ENCODE measurements around the gene C11orf54.
"Not testable (repeated sequence)": the region's sequence is repeated elsewhere in the genome, so short reads cannot be mapped to it uniquely, and the experiment has no call there.

Gene C11orf54

GRCh38 chr11:93740730-93741093 is 760 bp upstream of the C11orf54 start:
- Histone ChIP-seq H3K9me3 (ENCODE audit: insufficient read depth, low read length, severe bottlenecking) (no peaks in the 10 kb centered on the region), H3K4me1 (ENCODE audit: insufficient read depth, low read length) (peaks cover 56% of the 10 kb centered on the region), H3K9ac (ENCODE audit: low read depth, low read length) (peak overlapping the region; percentile 85), H3K4me3 (ENCODE audit: low read depth in 1 of 2, low read length in 2 of 2) (peak overlapping the region; percentile 70 to 73), H3K36me3 (ENCODE audit: insufficient read depth, low read length) (peaks cover 57% of the 10 kb centered on the region), H3K4me2 (ENCODE audit: insufficient read depth, low read length) (peak overlapping the region; percentile 71), H3K27me3 (ENCODE audit: insufficient read depth, low read length, poor library complexity) (no peaks in the 10 kb centered on the region), H3K79me2 (ENCODE audit: insufficient read depth, low read length) (peaks cover 90% of the 10 kb centered on the region), H4K20me1 (ENCODE audit: insufficient read depth, low read length) (peaks cover 35% of the 10 kb centered on the region), H3K27ac (ENCODE audit: low read length) (peak overlapping the region; percentile 89), H2AFZ (ENCODE audit: low read depth, low read length) (peak overlapping the region; percentile 93)
- TF ChIP-seq EZH2 (IDR thresholded peaks at IDR 0.05; ENCODE audit: borderline replicate concordance, low read depth, low read length, severe bottlenecking) (no peak), CTCF (IDR thresholded peaks at IDR 0.05; ENCODE audit: borderline replicate concordance, extremely low read depth, low read length, poor library complexity, severe bottlenecking) (peak; percentile 14)
- ATAC-seq (ENCODE audit: insufficient read depth, low read depth) (peak; percentile 49), DNase-seq (peak; percentile 68)

GRCh38 chr11:93741882-93742226 is 382 bp downstream of the C11orf54 start:
- ATAC-seq (ENCODE audit: insufficient read depth, low read depth) (peak; percentile 22), DNase-seq (no peak)
- peaks cover 46% of the 10 kb centered on the region for H3K4me1 ChIP-seq (ENCODE audit: insufficient read depth, low read length)
- no peaks in the 10 kb centered on the region for H3K9me3 ChIP-seq (ENCODE audit: insufficient read depth, low read length, severe bottlenecking)
- H3K36me3 ChIP-seq (ENCODE audit: insufficient read depth, low read length), result peaks cover 45% of the 10 kb centered on the region
- TF ChIP-seq EZH2 (IDR thresholded peaks at IDR 0.05; ENCODE audit: borderline replicate concordance, low read depth, low read length, severe bottlenecking), result no peak
- no peak for TF ChIP-seq CTCF (IDR thresholded peaks at IDR 0.05; ENCODE audit: borderline replicate concordance, extremely low read depth, low read length, poor library complexity, severe bottlenecking)
- H3K79me2 ChIP-seq (ENCODE audit: insufficient read depth, low read length), result peaks cover 79% of the 10 kb centered on the region
- peaks cover 31% of the 10 kb centered on the region for H4K20me1 ChIP-seq (ENCODE audit: insufficient read depth, low read length)
- peak overlapping the region; percentile 89 for H3K27ac ChIP-seq (ENCODE audit: low read length)
- no peaks in the 10 kb centered on the region for H3K27me3 ChIP-seq (ENCODE audit: insufficient read depth, low read length, poor library complexity)
- peak overlapping the region; percentile 93 for H2AFZ ChIP-seq (ENCODE audit: low read depth, low read length)
- peak overlapping the region; percentile 70 to 73 for H3K4me3 ChIP-seq (ENCODE audit: low read depth in 1 of 2, low read length in 2 of 2)
- peak overlapping the region; percentile 79 for H3K4me2 ChIP-seq (ENCODE audit: insufficient read depth, low read length)
- peak overlapping the region; percentile 85 for H3K9ac ChIP-seq (ENCODE audit: low read depth, low read length)

GRCh38 chr11:93743291-93743690 is 1.8 kb downstream of the C11orf54 start:
- Histone ChIP-seq H3K9me3 (ENCODE audit: insufficient read depth, low read length, severe bottlenecking) (no peaks in the 10 kb centered on the region), H3K4me2 (ENCODE audit: insufficient read depth, low read length) (peak overlapping the region; percentile 22; the same call in 1 of the 2 replicates), H2AFZ (ENCODE audit: low read depth, low read length) (no peak overlapping the region), H4K20me1 (ENCODE audit: insufficient read depth, low read length) (peaks cover 19% of the 10 kb centered on the region), H3K9ac (ENCODE audit: low read depth, low read length) (no peak overlapping the region; the same call in 1 of the 2 replicates), H3K27ac (ENCODE audit: low read length) (no peak overlapping the region), H3K4me3 (ENCODE audit: low read depth in 1 of 2, low read length in 2 of 2) (no peak overlapping the region; a peak in 1 of 4 replicates), H3K36me3 (ENCODE audit: insufficient read depth, low read length) (peaks cover 31% of the 10 kb centered on the region), H3K4me1 (ENCODE audit: insufficient read depth, low read length) (peaks cover 32% of the 10 kb centered on the region), H3K79me2 (ENCODE audit: insufficient read depth, low read length) (peaks cover 65% of the 10 kb centered on the region), H3K27me3 (ENCODE audit: insufficient read depth, low read length, poor library complexity) (no peaks in the 10 kb centered on the region)
- ATAC-seq (ENCODE audit: insufficient read depth, low read depth) (no peak), DNase-seq (no peak)
- TF ChIP-seq CTCF (IDR thresholded peaks at IDR 0.05; ENCODE audit: borderline replicate concordance, extremely low read depth, low read length, poor library complexity, severe bottlenecking) (no peak), EZH2 (IDR thresholded peaks at IDR 0.05; ENCODE audit: borderline replicate concordance, low read depth, low read length, severe bottlenecking) (no peak)

GRCh38 chr11:93744669-93745004 is 3.2 kb downstream of the C11orf54 start:
- peaks cover 6% of the 10 kb centered on the region; the same call in 1 of the 2 replicates for H4K20me1 ChIP-seq (ENCODE audit: insufficient read depth, low read length)
- H3K79me2 ChIP-seq (ENCODE audit: insufficient read depth, low read length), result peaks cover 51% of the 10 kb centered on the region
- ATAC-seq (ENCODE audit: insufficient read depth, low read depth) (no peak), DNase-seq (no peak)
- H3K9ac ChIP-seq (ENCODE audit: low read depth, low read length), result no peak overlapping the region
- no peak overlapping the region for H3K27ac ChIP-seq (ENCODE audit: low read length)
- H3K4me2 ChIP-seq (ENCODE audit: insufficient read depth, low read length), result no peak overlapping the region
- TF ChIP-seq EZH2 (IDR thresholded peaks at IDR 0.05; ENCODE audit: borderline replicate concordance, low read depth, low read length, severe bottlenecking), result no peak
- TF ChIP-seq CTCF (IDR thresholded peaks at IDR 0.05; ENCODE audit: borderline replicate concordance, extremely low read depth, low read length, poor library complexity, severe bottlenecking), result no peak
- peaks cover 18% of the 10 kb centered on the region for H3K4me1 ChIP-seq (ENCODE audit: insufficient read depth, low read length)
- no peaks in the 10 kb centered on the region for H3K9me3 ChIP-seq (ENCODE audit: insufficient read depth, low read length, severe bottlenecking)
- H3K4me3 ChIP-seq (ENCODE audit: low read depth in 1 of 2, low read length in 2 of 2), result no peak overlapping the region
- no peaks in the 10 kb centered on the region for H3K27me3 ChIP-seq (ENCODE audit: insufficient read depth, low read length, poor library complexity)
- no peak overlapping the region for H2AFZ ChIP-seq (ENCODE audit: low read depth, low read length)
- peaks cover 17% of the 10 kb centered on the region for H3K36me3 ChIP-seq (ENCODE audit: insufficient read depth, low read length)

GRCh38 chr11:93745005-93745755 is 3.7 kb downstream of the C11orf54 start:
- Histone ChIP-seq H3K4me1 (ENCODE audit: insufficient read depth, low read length) (peaks cover 13% of the 10 kb centered on the region), H3K36me3 (ENCODE audit: insufficient read depth, low read length) (peaks cover 13% of the 10 kb centered on the region), H3K79me2 (ENCODE audit: insufficient read depth, low read length) (peaks cover 46% of the 10 kb centered on the region)
- H2AFZ ChIP-seq (ENCODE audit: low read depth, low read length); ATAC-seq (ENCODE audit: insufficient read depth, low read depth); DNase-seq; H3K4me3 ChIP-seq (ENCODE audit: low read depth in 1 of 2, low read length in 2 of 2); H4K20me1 ChIP-seq (ENCODE audit: insufficient read depth, low read length); H3K9me3 ChIP-seq (ENCODE audit: insufficient read depth, low read length, severe bottlenecking); H3K9ac ChIP-seq (ENCODE audit: low read depth, low read length); H3K27me3 ChIP-seq (ENCODE audit: insufficient read depth, low read length, poor library complexity); H3K4me2 ChIP-seq (ENCODE audit: insufficient read depth, low read length); H3K27ac ChIP-seq (ENCODE audit: low read length): not testable (repeated sequence)

Measured in DND-41 (cell line).